Heart left ventricle (tissue), 16 donors: ENCODE measurements around the gene SH3RF2. TPM values are rescaled to one million over a fixed set of nuclear protein-coding genes. Genes with fewer than 3 reads are reported as not detected.
A peak's percentile ranks its signal among the peaks of the same experiment; 100 is the strongest.

Source experiments
- ATAC-seq, 4 donors: fragments of 200-7000 bp; cut with Tn5 transposase; one replicate each; pipeline ENCODE4 v1.9.1; 2020 to 2022; ENCODE audit warnings: moderate library complexity in 4 of 4, mild to moderate bottlenecking in 3 of 4, moderate number of reproducible peaks in 1 of 4
- DNase-seq, 5 donors: peaks; one replicate each; pipeline ENCODE4 v3.0.0-alpha.2; 2020
- H3K27ac ChIP-seq, 12 donors: fragments of 200-600 bp; sonication (generic) in 4 of 12; one replicate each; pipeline versions ENCODE4 v1.5.0 to v1.8.0; 2016 to 2022; ENCODE audit warnings: mild to moderate bottlenecking in 2 of 12
- H3K27me3 ChIP-seq, 9 donors: fragments of 200-600 bp; sonication (generic) in 2 of 9; one replicate each; pipeline versions ENCODE4 v1.5.1 to v1.8.0; 2016 to 2022; ENCODE audit warnings: mild to moderate bottlenecking in 3 of 9
- H3K36me3 ChIP-seq, 9 donors: fragments of 200-600 bp; sonication (generic) in 2 of 9; one replicate each; pipeline versions ENCODE4 v1.5.0 to v1.8.0; 2018 to 2022; ENCODE audit warnings: mild to moderate bottlenecking in 2 of 9
- H3K4me1 ChIP-seq, 12 donors: fragments of 200-600 bp; sonication (generic) in 4 of 12; one replicate each; pipeline versions ENCODE4 v1.5.0 to v1.8.0; 2016 to 2022; ENCODE audit warnings: mild to moderate bottlenecking in 3 of 12
- H3K4me3 ChIP-seq, 12 donors: fragments of 200-600 bp; sonication (generic) in 4 of 12; one replicate each; pipeline versions ENCODE4 v1.5.0 to v1.8.0; 2017 to 2022; ENCODE audit warnings: mild to moderate bottlenecking in 9 of 12, moderate library complexity in 4 of 12
- H3K9me3 ChIP-seq, 12 donors: fragments of 200-600 bp; sonication (generic) in 4 of 12; one replicate each; pipeline versions ENCODE4 v1.5.0 to v1.8.0; 2016 to 2022; ENCODE audit warnings: mild to moderate bottlenecking in 1 of 12
- CTCF ChIP-seq, 12 donors: fragments of 200-600 bp; sonication (generic) in 4 of 12; IDR thresholded peaks; one replicate each; pipeline versions ENCODE4 v1.5.0 to v1.8.0; 2018 to 2022; ENCODE audit warnings: antibody characterized with exemption in 12 of 12, mild to moderate bottlenecking in 5 of 12
- POLR2A ChIP-seq, 2 donors: fragments of 450-650 bp; IDR thresholded peaks; one replicate each; pipeline ENCODE4 v1.6.1; 2017; ENCODE audit warnings: antibody characterized with exemption in 2 of 2, mild to moderate bottlenecking in 2 of 2, moderate library complexity in 2 of 2
- WGBS, 4 donors: extraction: QIAGEN DNeasy Blood & Tissue Kit in 2 of 4; methylation state at CpG; one replicate each; pipeline versions ENCODE4 v1.1.5 to v1.1.7; 2013 to 2018; 5-methylcytosine and 5-hydroxymethylcytosine counted together
- intact Hi-C, 10 donors: fragments of 100-400 bp; cut with DNase I; formaldehyde crosslinking; loops; one replicate each; pipeline versions ENCODE4 v1.11.1 to v1.14.2; 2022
- polyA plus RNA-seq, 2 donors: library from polyadenylated mRNA; stranded (reverse); fragments of 200-250 nt; gene quantifications; one replicate each; pipeline ENCODE4 v1.2.3, GENCODE V29; 2013
- total RNA-seq, 9 donors: library from RNA; depleted of rRNA in 2 of 9; stranded (reverse); fragments of >200 nt in 2 of 9; fragmentation: NEBNext Ultra II Directional in 3 of 9; extraction: Animal tissue kit (Norgen Biotek cat#: 25700) in 3 of 9; gene quantifications; one replicate each; pipeline versions ENCODE4 v1.1.0 to v1.2.4, GENCODE V29; 2016 to 2023
- donor health status: ischemic (EF 13 %, LVEDD 7.1; RV severe dilation, severe dysfunction).
- donor health status: healthy with polysubstance abuse.
- donor health status: DM: no; HTN: yes; CAD: no.
- donor health status: DM: no; HTN: no; CAD: no.
- donor health status: ischemic (EF 25% LVEDD 6.9; RV normal size, moderate dysfunction).
- donor health status: ischemic (EF 25% LVEDD 5.7; RV mildly dilated, moderate dysfunction).
- donor health status: healthy.
- donor health status: DM: yes; HTN: yes; CAD: no.
- donor health status: ischemic (EF 35%, LVEDD 5.7; RV mildly dilated, moderate dysfunction).
- donor health status: nonischemic (EF 11% LVEDD 7.7; RV severe dilation, severe dysfunction).
- donor health status: DM: yes; HTN: yes; CAD: no.
- donor health status: PGD.
- donor health status: ischemic (EF 29% LVEDD 5.4; RV normal size, mild dysfunction).
- donor health status: nonischemic (EF 23%, LVEDD 6.1; RV moderate dilation, normal function).

The SH3RF2 gene
- total and polyA plus RNA-seq, 11 donors, result 31.3 to 750 (median 180) TPM

- peaks cover 0 to 6% (median 0%) of the 10 kb centered on the region in 12 donors for H3K9me3 ChIP-seq
- peaks cover 0 to 18% (median 9%) of the 10 kb centered on the region in 12 donors for H3K4me1 ChIP-seq
- H3K27ac ChIP-seq, result no peak overlapping the region
- ATAC-seq (no peak), DNase-seq (no peak)
- no peak for TF ChIP-seq CTCF (IDR thresholded peaks at IDR 0.05)
- no peak for TF ChIP-seq POLR2A (IDR thresholded peaks at IDR 0.05)
- intact Hi-C loops, result no loop called here
- WGBS, 4 donors, result 83 to 93% (median 90%) methylated on average over 2 of the region's 2 CpGs
- no peaks in the 10 kb centered on the region for H3K36me3 ChIP-seq
- H3K4me3 ChIP-seq, result no peak overlapping the region
- H3K27me3 ChIP-seq, result no peaks in the 10 kb centered on the region
Measured at GRCh38 chr5:145971108-145971507, 34.7 kb downstream of the SH3RF2 start.

- Histone ChIP-seq H3K27me3 (no peaks in the 10 kb centered on the region), H3K4me1 (peaks cover 0 to 23% (median 9%) of the 10 kb centered on the region in 12 donors), H3K4me3 (no peak overlapping the region), H3K27ac (no peak overlapping the region), H3K36me3 (no peaks in the 10 kb centered on the region), H3K9me3 (peaks cover 0 to 6% (median 0%) of the 10 kb centered on the region in 12 donors)
- DNase-seq, result no peak
- TF ChIP-seq POLR2A (IDR thresholded peaks at IDR 0.05), result no peak
- TF ChIP-seq CTCF (IDR thresholded peaks at IDR 0.05), result no peak
- no peak for ATAC-seq
- WGBS, 4 donors, result 92 to 100% (median 99%) methylated on average over 1 of the region's 1 CpG
- intact Hi-C loops, result no loop called here
Measured at GRCh38 chr5:145971701-145972100, 35.3 kb downstream of the SH3RF2 start.

GRCh38 chr5:145975001-145975360, 38.6 kb downstream of the SH3RF2 start:
- intact Hi-C loops, result no loop called here
- DNase-seq (peak in 1 of 5 donors; percentile 8), ATAC-seq (peak; percentile 62 to 80 (median 68))
- Histone ChIP-seq H3K27me3 (no peaks in the 10 kb centered on the region), H3K4me1 (peaks cover 0 to 43% (median 22%) of the 10 kb centered on the region in 12 donors), H3K4me3 (no peak overlapping the region), H3K36me3 (no peaks in the 10 kb centered on the region), H3K27ac (peak overlapping the region in 1 of 12 donors; percentile 8), H3K9me3 (peaks cover 0 to 6% (median 0%) of the 10 kb centered on the region in 12 donors)
- WGBS, 4 donors, result 20 to 52% (median 36%) methylated on average over 3 of the region's 3 CpGs
- TF ChIP-seq CTCF (IDR thresholded peaks at IDR 0.05) (no peak), POLR2A (IDR thresholded peaks at IDR 0.05) (no peak)

GRCh38 chr5:145975361-145976066, 39.1 kb downstream of the SH3RF2 start:
- no peaks in the 10 kb centered on the region for H3K27me3 ChIP-seq
- H3K36me3 ChIP-seq, result no peaks in the 10 kb centered on the region
- peaks cover 0 to 43% (median 22%) of the 10 kb centered on the region in 12 donors for H3K4me1 ChIP-seq
- no peak overlapping the region for H3K4me3 ChIP-seq
- ATAC-seq (peak in 1 of 4 donors; percentile 6), DNase-seq (peak in 1 of 5 donors; percentile 8)
- intact Hi-C loops, result no loop called here
- TF ChIP-seq CTCF (IDR thresholded peaks at IDR 0.05) (no peak), POLR2A (IDR thresholded peaks at IDR 0.05) (no peak)
- 35 to 45% (median 39%) methylated on average over 3 of the region's 3 CpGs for WGBS, 4 donors
- H3K27ac ChIP-seq, result peak overlapping the region in 1 of 12 donors; percentile 8
- H3K9me3 ChIP-seq, result peaks cover 0 to 6% (median 0%) of the 10 kb centered on the region in 12 donors
